AG04450 (cell line): ENCODE measurements around the gene CACNA2D3. TPM values are rescaled to one million over a fixed set of nuclear protein-coding genes. Genes with fewer than 3 reads are reported as not detected.

Experiments used
- CTCF ChIA-PET: fragments of 300-600, 350-600 bp; formaldehyde crosslinking; extraction: SDS; loops from one replicate; lab custom pipeline; 2022; ENCODE audit warnings: antibody characterized with exemption, inconsistent platforms; lab: Charles Lee
- POLR2A ChIA-PET: fragments of 350-600 bp; formaldehyde crosslinking; extraction: SDS; loops from one replicate; lab custom pipeline; 2021; ENCODE audit warnings: antibody characterized with exemption, inconsistent platforms; lab: Yijun Ruan, JAX
- DNase-seq: peaks from one replicate; pipeline ENCODE4 v3.0.0-alpha.2; 2011; ENCODE audit warnings: low read depth, low spot score
- H3K27ac ChIP-seq: one replicate; pipeline ENCODE4 v1.5.1; 2012; ENCODE audit warnings: low read depth, low read length, control low read depth
- H3K27me3 ChIP-seq: one replicate; pipeline ENCODE4 v1.6.0; 2012; ENCODE audit warnings: low read length; ENCODE audit not compliant: control insufficient read depth, insufficient read depth
- H3K4me3 ChIP-seq: 2 replicates; pipeline ENCODE4 v1.5.1; 2011; ENCODE audit warnings: mild to moderate bottlenecking, low read depth, low read length, control low read depth
- H3K9me3 ChIP-seq: 2 replicates; pipeline ENCODE4 v1.5.1; 2012; ENCODE audit warnings: low read length; ENCODE audit not compliant: control insufficient read depth, insufficient read depth
- polyA plus RNA-seq: library from polyadenylated mRNA; depleted of rRNA; stranded (reverse); fragments of >200 nt; gene quantifications from 2 replicates; pipeline ENCODE4 v1.2.3, GENCODE V29; 2011; rRNA removed
- TF ChIP-seq, protein P1 (sequence below): IDR thresholded peaks from 2 replicates; pipeline ENCODE4 v1.5.1; 2011; ENCODE audit warnings: low read depth, low read length, control low read depth, inconsistent platforms

CACNA2D3 gene
- polyA plus RNA-seq, 1 experiment = 0.32 TPM

DNA sequence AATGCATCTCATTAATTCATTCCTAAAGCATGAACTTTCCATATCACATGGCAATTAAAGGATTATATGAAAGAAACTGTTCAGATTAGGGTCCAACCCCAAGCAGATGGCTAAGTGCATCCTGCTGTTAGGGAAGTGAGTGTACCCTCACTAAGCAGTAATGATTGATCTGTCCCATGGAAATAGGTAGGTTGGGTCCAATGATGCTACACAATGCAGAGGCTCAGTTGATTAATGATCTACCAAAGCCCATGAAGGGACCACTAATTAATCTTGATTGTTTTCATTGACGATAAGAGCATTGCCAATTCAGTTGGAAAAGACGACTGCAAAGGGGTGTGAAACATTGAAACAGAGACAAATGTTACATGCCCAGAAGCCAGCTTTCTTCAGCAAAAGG, 1000.0 kb downstream of the CACNA2D3 start:
- no peak overlapping the region for H3K27ac ChIP-seq
- CTCF ChIA-PET = no interaction called here
- no peak overlapping the region for H3K4me3 ChIP-seq
- TF ChIP-seq, protein P1, sequence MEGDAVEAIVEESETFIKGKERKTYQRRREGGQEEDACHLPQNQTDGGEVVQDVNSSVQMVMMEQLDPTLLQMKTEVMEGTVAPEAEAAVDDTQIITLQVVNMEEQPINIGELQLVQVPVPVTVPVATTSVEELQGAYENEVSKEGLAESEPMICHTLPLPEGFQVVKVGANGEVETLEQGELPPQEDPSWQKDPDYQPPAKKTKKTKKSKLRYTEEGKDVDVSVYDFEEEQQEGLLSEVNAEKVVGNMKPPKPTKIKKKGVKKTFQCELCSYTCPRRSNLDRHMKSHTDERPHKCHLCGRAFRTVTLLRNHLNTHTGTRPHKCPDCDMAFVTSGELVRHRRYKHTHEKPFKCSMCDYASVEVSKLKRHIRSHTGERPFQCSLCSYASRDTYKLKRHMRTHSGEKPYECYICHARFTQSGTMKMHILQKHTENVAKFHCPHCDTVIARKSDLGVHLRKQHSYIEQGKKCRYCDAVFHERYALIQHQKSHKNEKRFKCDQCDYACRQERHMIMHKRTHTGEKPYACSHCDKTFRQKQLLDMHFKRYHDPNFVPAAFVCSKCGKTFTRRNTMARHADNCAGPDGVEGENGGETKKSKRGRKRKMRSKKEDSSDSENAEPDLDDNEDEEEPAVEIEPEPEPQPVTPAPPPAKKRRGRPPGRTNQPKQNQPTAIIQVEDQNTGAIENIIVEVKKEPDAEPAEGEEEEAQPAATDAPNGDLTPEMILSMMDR = no peak
- no peaks in the 10 kb centered on the region for H3K27me3 ChIP-seq
- DNase-seq = no peak
- POLR2A ChIA-PET = no interaction called here
- H3K9me3 ChIP-seq = no peaks in the 10 kb centered on the region

Other genes with a start within 250 kb of the CACNA2D3 start
- 34.9 and 37.5 TPM in 2 replicates for gene ACTR8, start 240.4 kb upstream of the CACNA2D3 start, polyA plus RNA-seq
- 42.1 and 58.5 TPM in 2 replicates for gene SELENOK, start 230.7 kb upstream of the CACNA2D3 start, polyA plus RNA-seq